Measurements from ENCODE around the gene ADAMTSL3. TPM values are rescaled to one million over a fixed set of nuclear protein-coding genes. Genes with fewer than 3 reads are reported as not detected.
A peak's percentile ranks its signal among the peaks of the same experiment; 100 is the strongest.

ADAMTSL3 gene
- polyA plus RNA-seq, 1 donor from 2014 or later = 0.51 TPM

DNA sequence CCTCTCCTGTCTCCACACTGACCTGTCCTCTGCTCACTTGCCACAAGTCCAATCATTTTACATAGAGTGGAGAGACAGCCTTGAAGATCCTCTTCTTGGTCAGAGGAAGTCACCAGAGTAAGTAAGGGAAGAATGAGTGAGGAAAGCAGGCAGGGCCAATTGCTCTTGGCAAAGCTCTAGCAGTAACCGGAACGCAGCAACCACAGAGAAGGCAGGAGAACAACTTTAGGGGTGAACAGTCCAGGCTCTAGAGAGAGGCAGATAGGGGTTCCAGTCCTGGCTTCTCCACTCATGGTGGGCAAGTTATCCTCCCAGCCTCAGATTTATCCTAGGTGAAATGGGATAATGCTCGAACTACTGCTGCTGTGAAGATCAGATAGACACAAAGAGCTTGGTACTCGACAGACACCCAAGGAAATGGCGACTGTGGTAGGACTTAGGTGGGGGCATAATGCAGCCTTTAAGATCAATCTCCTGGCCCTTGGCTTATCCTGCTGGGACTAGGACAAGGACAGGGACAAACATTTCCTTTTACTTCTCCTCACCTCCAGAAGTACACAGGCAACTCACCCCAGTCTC, 1.2 kb upstream of the ADAMTSL3 start:
- Histone ChIP-seq H3K9ac (ENCODE audit: low read length) (no peak overlapping the region), H3K4me2 (ENCODE audit: low read length) (no peak overlapping the region), H3K9me3 (ENCODE audit: low read length) (peaks cover 9% of the 10 kb centered on the region), H3K36me3 (ENCODE audit: insufficient read depth, low read length) (no peaks in the 10 kb centered on the region), H3K27ac (ENCODE audit: low read length) (no peak overlapping the region), H3F3A (ENCODE audit: insufficient read depth, low read length, poor library complexity, severe bottlenecking) (no peaks in the 10 kb centered on the region), H4K20me1 (ENCODE audit: insufficient read depth) (no peaks in the 10 kb centered on the region), H2AFZ (ENCODE audit: low read depth, low read length) (no peak overlapping the region), H3K9me2 (ENCODE audit: insufficient read depth, low read length) (no peaks in the 10 kb centered on the region), H3K4me3 (ENCODE audit: low read length) (peak overlapping the region; percentile 50), H3K79me2 (replicated peaks; ENCODE audit: insufficient read depth, low read length) (no peaks in the 10 kb centered on the region), H3K27me3 (ENCODE audit: insufficient read depth, low read depth, low read length) (peaks cover 53% of the 10 kb centered on the region)
- TF ChIP-seq EZH2 (IDR thresholded peaks at IDR 0.05; ENCODE audit: borderline replicate concordance, insufficient read depth, low read length, poor library complexity, severe bottlenecking) = no peak
- no peak for TF ChIP-seq MXI1 (conservative IDR thresholded peaks at IDR 0.05; ENCODE audit: poor library complexity, severe bottlenecking)
- TF ChIP-seq TAF1 (IDR thresholded peaks at IDR 0.05; ENCODE audit: low read depth) = no peak
- no peak for TF ChIP-seq POLR2AphosphoS5 (IDR thresholded peaks at IDR 0.05)
- TF ChIP-seq, protein P1, sequence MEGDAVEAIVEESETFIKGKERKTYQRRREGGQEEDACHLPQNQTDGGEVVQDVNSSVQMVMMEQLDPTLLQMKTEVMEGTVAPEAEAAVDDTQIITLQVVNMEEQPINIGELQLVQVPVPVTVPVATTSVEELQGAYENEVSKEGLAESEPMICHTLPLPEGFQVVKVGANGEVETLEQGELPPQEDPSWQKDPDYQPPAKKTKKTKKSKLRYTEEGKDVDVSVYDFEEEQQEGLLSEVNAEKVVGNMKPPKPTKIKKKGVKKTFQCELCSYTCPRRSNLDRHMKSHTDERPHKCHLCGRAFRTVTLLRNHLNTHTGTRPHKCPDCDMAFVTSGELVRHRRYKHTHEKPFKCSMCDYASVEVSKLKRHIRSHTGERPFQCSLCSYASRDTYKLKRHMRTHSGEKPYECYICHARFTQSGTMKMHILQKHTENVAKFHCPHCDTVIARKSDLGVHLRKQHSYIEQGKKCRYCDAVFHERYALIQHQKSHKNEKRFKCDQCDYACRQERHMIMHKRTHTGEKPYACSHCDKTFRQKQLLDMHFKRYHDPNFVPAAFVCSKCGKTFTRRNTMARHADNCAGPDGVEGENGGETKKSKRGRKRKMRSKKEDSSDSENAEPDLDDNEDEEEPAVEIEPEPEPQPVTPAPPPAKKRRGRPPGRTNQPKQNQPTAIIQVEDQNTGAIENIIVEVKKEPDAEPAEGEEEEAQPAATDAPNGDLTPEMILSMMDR (IDR thresholded peaks at IDR 0.05; ENCODE audit: poor library complexity, severe bottlenecking) = no peak
- TF ChIP-seq SMC3 (conservative IDR thresholded peaks at IDR 0.05; ENCODE audit: poor library complexity) = no peak
- TF ChIP-seq, protein P2, sequence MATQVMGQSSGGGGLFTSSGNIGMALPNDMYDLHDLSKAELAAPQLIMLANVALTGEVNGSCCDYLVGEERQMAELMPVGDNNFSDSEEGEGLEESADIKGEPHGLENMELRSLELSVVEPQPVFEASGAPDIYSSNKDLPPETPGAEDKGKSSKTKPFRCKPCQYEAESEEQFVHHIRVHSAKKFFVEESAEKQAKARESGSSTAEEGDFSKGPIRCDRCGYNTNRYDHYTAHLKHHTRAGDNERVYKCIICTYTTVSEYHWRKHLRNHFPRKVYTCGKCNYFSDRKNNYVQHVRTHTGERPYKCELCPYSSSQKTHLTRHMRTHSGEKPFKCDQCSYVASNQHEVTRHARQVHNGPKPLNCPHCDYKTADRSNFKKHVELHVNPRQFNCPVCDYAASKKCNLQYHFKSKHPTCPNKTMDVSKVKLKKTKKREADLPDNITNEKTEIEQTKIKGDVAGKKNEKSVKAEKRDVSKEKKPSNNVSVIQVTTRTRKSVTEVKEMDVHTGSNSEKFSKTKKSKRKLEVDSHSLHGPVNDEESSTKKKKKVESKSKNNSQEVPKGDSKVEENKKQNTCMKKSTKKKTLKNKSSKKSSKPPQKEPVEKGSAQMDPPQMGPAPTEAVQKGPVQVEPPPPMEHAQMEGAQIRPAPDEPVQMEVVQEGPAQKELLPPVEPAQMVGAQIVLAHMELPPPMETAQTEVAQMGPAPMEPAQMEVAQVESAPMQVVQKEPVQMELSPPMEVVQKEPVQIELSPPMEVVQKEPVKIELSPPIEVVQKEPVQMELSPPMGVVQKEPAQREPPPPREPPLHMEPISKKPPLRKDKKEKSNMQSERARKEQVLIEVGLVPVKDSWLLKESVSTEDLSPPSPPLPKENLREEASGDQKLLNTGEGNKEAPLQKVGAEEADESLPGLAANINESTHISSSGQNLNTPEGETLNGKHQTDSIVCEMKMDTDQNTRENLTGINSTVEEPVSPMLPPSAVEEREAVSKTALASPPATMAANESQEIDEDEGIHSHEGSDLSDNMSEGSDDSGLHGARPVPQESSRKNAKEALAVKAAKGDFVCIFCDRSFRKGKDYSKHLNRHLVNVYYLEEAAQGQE (IDR thresholded peaks at IDR 0.05; ENCODE audit: borderline replicate concordance) = no peak
- TF ChIP-seq EP300 (conservative IDR thresholded peaks at IDR 0.05; ENCODE audit: poor library complexity, severe bottlenecking) = no peak
- TF ChIP-seq RAD21 (conservative IDR thresholded peaks at IDR 0.05) = no peak

DNA sequence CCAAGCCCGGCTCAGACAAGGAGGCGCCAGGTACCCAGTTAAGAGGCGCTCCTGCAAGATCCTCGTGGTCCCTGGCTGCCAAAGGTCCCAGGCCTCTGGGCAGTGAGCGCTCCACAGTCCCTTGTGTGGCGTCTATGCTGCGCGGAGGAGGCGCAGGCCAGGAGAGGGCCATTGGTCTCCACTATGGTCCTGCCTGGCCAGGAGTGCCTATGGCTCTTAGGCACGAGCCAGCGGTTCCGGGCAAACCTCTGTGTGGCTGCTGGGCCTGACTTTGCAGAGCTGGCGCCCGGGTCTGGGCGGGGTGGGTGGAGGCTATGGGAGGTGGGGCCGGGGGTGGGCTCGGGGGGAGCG, 660 bp upstream of the ADAMTSL3 start:
- Histone ChIP-seq H3K79me2 (replicated peaks; ENCODE audit: insufficient read depth, low read length) (no peaks in the 10 kb centered on the region), H3K9me3 (ENCODE audit: low read length) (peaks cover 9% of the 10 kb centered on the region), H2AFZ (ENCODE audit: low read depth, low read length) (no peak overlapping the region), H3K27me3 (ENCODE audit: insufficient read depth, low read depth, low read length) (peaks cover 53% of the 10 kb centered on the region), H4K20me1 (ENCODE audit: insufficient read depth) (no peaks in the 10 kb centered on the region), H3K36me3 (ENCODE audit: insufficient read depth, low read length) (no peaks in the 10 kb centered on the region), H3K4me2 (ENCODE audit: low read length) (no peak overlapping the region), H3F3A (ENCODE audit: insufficient read depth, low read length, poor library complexity, severe bottlenecking) (no peaks in the 10 kb centered on the region), H3K9me2 (ENCODE audit: insufficient read depth, low read length) (no peaks in the 10 kb centered on the region), H3K27ac (ENCODE audit: low read length) (no peak overlapping the region), H3K4me3 (ENCODE audit: low read length) (peak overlapping the region; percentile 50), H3K9ac (ENCODE audit: low read length) (no peak overlapping the region)
- no peak for TF ChIP-seq EP300 (conservative IDR thresholded peaks at IDR 0.05; ENCODE audit: poor library complexity, severe bottlenecking)
- no peak for TF ChIP-seq RAD21 (conservative IDR thresholded peaks at IDR 0.05)
- TF ChIP-seq, protein P1 (IDR thresholded peaks at IDR 0.05; ENCODE audit: poor library complexity, severe bottlenecking) = no peak
- TF ChIP-seq EZH2 (IDR thresholded peaks at IDR 0.05; ENCODE audit: borderline replicate concordance, insufficient read depth, low read length, poor library complexity, severe bottlenecking) = no peak

Measured in neural cell (in vitro differentiated cells).